OCI-LY1 (cell line): ENCODE measurements around the gene SPDYE6.
A peak's percentile ranks its signal among the peaks of the same experiment; 100 is the strongest.
"Not testable (repeated sequence)": the region's sequence is repeated elsewhere in the genome, so short reads cannot be mapped to it uniquely, and the experiment has no call there.

Source experiments
- H2AFZ ChIP-seq: fragments of 200-600 bp; sonication (generic), shearing (Covaris generic); 2 replicates; pipeline ENCODE4 v1.6.0; 2014; ENCODE audit warnings: antibody characterized with exemption, mild to moderate bottlenecking, low read length
- H3F3A ChIP-seq: fragments of 200-600 bp; sonication (generic), shearing (Covaris generic); 2 replicates; pipeline ENCODE4 v1.6.0; 2014; ENCODE audit warnings: mild to moderate bottlenecking, antibody characterized with exemption, low read length, moderate library complexity; ENCODE audit not compliant: insufficient read depth
- H3K27ac ChIP-seq: fragments of 200-600 bp; sonication (generic); 2 replicates; pipeline ENCODE4 v1.5.1; 2014; ENCODE audit warnings: low read length, mixed run types, mild to moderate bottlenecking, low read depth; ENCODE audit not compliant: poor library complexity, severe bottlenecking
- H3K27me3 ChIP-seq: fragments of 200-600 bp; sonication (generic); 2 replicates; pipeline ENCODE4 v1.6.0; 2014; ENCODE audit warnings: antibody characterized with exemption, mild to moderate bottlenecking, low read length, moderate library complexity; ENCODE audit not compliant: insufficient read depth
- H3K36me3 ChIP-seq: fragments of 200-600 bp; sonication (generic); 2 replicates; pipeline ENCODE4 v1.6.1; 2014; ENCODE audit warnings: mild to moderate bottlenecking, antibody characterized with exemption, low read length, moderate library complexity, mixed read lengths; ENCODE audit not compliant: insufficient read depth
- H3K4me1 ChIP-seq: fragments of 200-600 bp; sonication (generic); 2 replicates; pipeline ENCODE4 v1.5.1; 2014; ENCODE audit warnings: mild to moderate bottlenecking, low read length, moderate library complexity; ENCODE audit not compliant: insufficient read depth, severe bottlenecking
- H3K4me2 ChIP-seq: fragments of 200-600 bp; sonication (generic), shearing (Covaris generic); 2 replicates; pipeline ENCODE4 v1.6.1; 2014; ENCODE audit warnings: low read length
- H3K4me3 ChIP-seq: fragments of 200-600 bp; sonication (generic); 2 replicates; pipeline ENCODE4 v1.5.1; 2014; ENCODE audit warnings: low read length, low read depth, mild to moderate bottlenecking, mixed read lengths; ENCODE audit not compliant: poor library complexity, severe bottlenecking
- H3K79me2 ChIP-seq: fragments of 200-600 bp; shearing (Covaris generic); 2 replicates; pipeline ENCODE4 v1.6.1; 2016; ENCODE audit warnings: mixed run types, low read length, mixed read lengths; ENCODE audit not compliant: insufficient read depth
- H3K9ac ChIP-seq: fragments of 200-600 bp; sonication (generic), shearing (Covaris generic); 2 replicates; pipeline ENCODE4 v1.6.1; 2014; ENCODE audit warnings: mild to moderate bottlenecking, low read length, mixed read lengths
- H3K9me2 ChIP-seq: fragments of 200-600 bp; sonication (generic), shearing (Covaris generic); 2 replicates; pipeline ENCODE4 v1.6.1; 2014; ENCODE audit warnings: low read depth, mild to moderate bottlenecking, low read length, mixed read lengths
- H3K9me3 ChIP-seq: fragments of 200-600 bp; shearing (Covaris generic); 2 replicates; pipeline ENCODE4 v1.6.1; 2014; ENCODE audit warnings: low read length, mixed read lengths
- H4K20me1 ChIP-seq: fragments of 200-600 bp; sonication (generic), shearing (Covaris generic); 2 replicates; pipeline ENCODE4 v1.6.0; 2016; ENCODE audit warnings: mild to moderate bottlenecking, low read length; ENCODE audit not compliant: insufficient read depth
- CTCF ChIP-seq: fragments of 200-600 bp; sonication (generic), shearing (Covaris generic); IDR thresholded peaks from 2 replicates; pipeline ENCODE4 v1.5.1; 2017; ENCODE audit warnings: mild to moderate bottlenecking, antibody characterized with exemption, low read length, moderate library complexity, mixed read lengths
- EZH2 ChIP-seq: fragments of 200-600 bp; sonication (generic), shearing (Covaris generic); IDR thresholded peaks from 2 replicates; pipeline ENCODE4 v1.8.0; 2017; ENCODE audit warnings: borderline replicate concordance, mixed run types, mild to moderate bottlenecking, antibody characterized with exemption, low read length, moderate library complexity, mixed read lengths

SPDYE6 gene

DNA sequence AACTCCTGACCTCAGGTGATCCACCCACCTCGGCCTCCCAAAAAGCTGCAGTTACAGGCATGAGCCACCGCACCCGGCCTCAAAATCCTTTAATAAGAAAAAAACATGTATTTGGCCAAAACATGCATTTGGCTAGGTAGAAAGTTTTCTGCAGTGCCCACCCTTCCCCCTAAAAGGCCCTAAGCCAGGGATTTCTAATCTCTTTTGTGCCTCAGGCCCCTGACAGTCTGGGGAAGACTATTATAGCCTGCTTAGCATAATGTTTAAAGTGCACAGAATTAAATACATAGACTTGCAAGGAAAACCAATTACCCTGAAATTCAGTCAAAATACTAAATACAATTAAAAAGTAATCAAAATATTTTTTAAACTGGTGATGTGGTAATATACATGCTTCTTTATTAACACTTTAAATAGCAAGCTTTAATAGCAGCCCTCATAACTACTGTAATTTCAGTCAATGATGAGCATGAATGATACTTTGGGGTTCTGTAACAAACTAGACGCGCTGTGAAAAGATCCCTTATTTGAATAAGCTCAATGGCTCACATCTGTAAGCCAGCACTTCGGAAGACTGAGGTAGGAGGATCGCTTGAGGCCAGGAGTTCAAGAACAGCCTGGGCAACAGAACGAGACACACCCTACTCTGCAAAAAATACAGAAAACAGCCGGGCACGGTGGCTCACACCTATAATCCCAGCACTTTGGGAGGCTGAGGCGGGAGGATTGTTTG, 29.9 kb downstream of the SPDYE6 start:
- Histone ChIP-seq H3K4me2 (peak overlapping the region; percentile 95), H3K9me2 (no peaks in the 10 kb centered on the region), H2AFZ (no peak overlapping the region), H3K36me3 (peaks cover 56% of the 10 kb centered on the region), H3K4me1 (peaks cover 94% of the 10 kb centered on the region), H3F3A (0 out of 2 replicates have a peak, but pooled peaks cover 7% of the 10 kb centered on the region), H3K79me2 (0 out of 2 replicates have a peak, but pooled peaks cover 6% of the 10 kb centered on the region), H3K27ac (peak overlapping the region; percentile 99), H3K27me3 (no peaks in the 10 kb centered on the region), H4K20me1 (no peaks in the 10 kb centered on the region), H3K9me3 (no peaks in the 10 kb centered on the region), H3K4me3 (peak overlapping the region; percentile 84), H3K9ac (peak overlapping the region; percentile 97)
- no peak for TF ChIP-seq CTCF
- TF ChIP-seq EZH2 = no peak

DNA sequence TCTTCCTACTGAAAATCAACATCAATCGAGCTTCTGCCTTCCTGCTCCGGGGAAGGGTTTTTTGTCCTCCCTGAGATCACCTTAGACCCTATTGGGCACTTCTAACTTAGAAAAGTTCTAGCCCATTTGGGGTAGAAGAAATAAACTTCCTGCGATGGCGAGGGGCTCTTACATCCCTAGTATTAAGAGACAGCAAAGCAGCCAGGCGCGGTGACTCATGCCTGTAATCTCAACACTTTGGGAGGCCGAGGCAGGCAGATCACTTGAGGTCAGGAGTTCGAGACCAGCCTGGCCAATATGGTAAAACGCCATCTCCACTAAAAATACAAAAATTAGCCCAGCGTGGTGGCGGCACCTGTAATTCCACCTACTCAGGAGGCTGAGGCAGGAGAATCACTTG, 31.1 kb downstream of the SPDYE6 start:
- not testable (repeated sequence) for H3F3A ChIP-seq, H3K9me3 ChIP-seq, H3K79me2 ChIP-seq, H4K20me1 ChIP-seq, H3K27me3 ChIP-seq, H3K9me2 ChIP-seq, H2AFZ ChIP-seq, H3K4me3 ChIP-seq, H3K9ac ChIP-seq
- Histone ChIP-seq H3K4me2 (peak overlapping the region; percentile 24; the same call in 1 of the 2 replicates), H3K36me3 (peaks cover 67% of the 10 kb centered on the region), H3K27ac (peak overlapping the region; percentile 99), H3K4me1 (peaks cover 93% of the 10 kb centered on the region)

DNA sequence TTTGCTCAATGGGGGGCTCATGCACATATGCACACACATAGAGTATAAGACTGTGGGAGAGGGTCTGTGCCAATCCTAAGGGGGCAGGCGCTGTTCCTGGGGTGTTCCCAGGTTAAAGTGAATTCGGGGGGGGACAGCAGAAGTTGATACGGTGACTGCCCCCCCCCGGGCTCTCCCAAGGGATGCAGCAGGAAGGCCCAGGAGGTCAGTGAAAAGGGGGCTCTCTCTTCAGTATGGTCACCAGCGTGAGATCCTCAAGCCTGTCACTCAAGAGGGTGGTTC, 32.4 kb downstream of the SPDYE6 start:
- no peak overlapping the region for H3K4me2 ChIP-seq
- H3K4me1 ChIP-seq = peaks cover 94% of the 10 kb centered on the region
- H3K36me3 ChIP-seq = peaks cover 80% of the 10 kb centered on the region
- TF ChIP-seq EZH2 (no peak), CTCF (no peak)
- no peak overlapping the region for H3K4me3 ChIP-seq
- H3K9me3 ChIP-seq = no peaks in the 10 kb centered on the region
- no peaks in the 10 kb centered on the region for H4K20me1 ChIP-seq
- peak overlapping the region; percentile 99 for H3K27ac ChIP-seq
- H3K9me2 ChIP-seq = no peaks in the 10 kb centered on the region
- no peak overlapping the region for H2AFZ ChIP-seq
- no peak overlapping the region for H3K9ac ChIP-seq
- H3K27me3 ChIP-seq = no peaks in the 10 kb centered on the region
- H3F3A ChIP-seq = 0 out of 2 replicates have a peak, but pooled peaks cover 7% of the 10 kb centered on the region
- H3K79me2 ChIP-seq = 0 out of 2 replicates have a peak, but pooled peaks cover 3% of the 10 kb centered on the region
